T-helper 17 cell (primary cell): ENCODE data around the gene OR52M1. TPM values are rescaled to one million over a fixed set of nuclear protein-coding genes. Genes with fewer than 3 reads are reported as not detected.

Source experiments
- ATAC-seq: fragments of 150-1000 bp; cut with Tn5 transposase; 2 replicates; pipeline ENCODE4 v1.10.0; 2021; ENCODE audit warnings: mild to moderate bottlenecking, moderate library complexity
- DNase-seq, 3 donors: peaks; one replicate each; pipeline versions ENCODE4 v3.0.0 to v3.0.0-alpha.2; 2020 to 2021
- H3K9me3 ChIP-seq: one replicate; pipeline ENCODE4 v1.7.0; 2013; ENCODE audit warnings: low read length, mild to moderate bottlenecking; ENCODE audit not compliant: control insufficient read depth, poor library complexity, severe bottlenecking
- H3K27ac Mint-ChIP-seq: one replicate; pipeline ENCODE4 v1.8.0; 2022; ENCODE audit warnings: mild to moderate bottlenecking, moderate library complexity, mixed read lengths
- H3K27me3 Mint-ChIP-seq: one replicate; pipeline ENCODE4 v1.8.0; 2022; ENCODE audit warnings: mixed read lengths
- H3K36me3 Mint-ChIP-seq: one replicate; pipeline ENCODE4 v1.8.0; 2022; ENCODE audit warnings: low read depth, mixed read lengths
- H3K4me1 Mint-ChIP-seq: one replicate; pipeline ENCODE4 v1.8.0; 2022; ENCODE audit warnings: mild to moderate bottlenecking, mixed read lengths
- H3K4me3 Mint-ChIP-seq: one replicate; pipeline ENCODE4 v1.8.0; 2022; ENCODE audit warnings: mild to moderate bottlenecking, moderate library complexity, mixed read lengths
- total RNA-seq, 4 donors: library from RNA in 2 of 4; stranded (reverse) in 2 of 4; gene quantifications; one replicate each; pipeline ENCODE4 v1.2.3 and lab custom pipeline; 2022 to 2026

Gene OR52M1
- total RNA-seq, 2 donors from 2014 or later = not detected

DNA sequence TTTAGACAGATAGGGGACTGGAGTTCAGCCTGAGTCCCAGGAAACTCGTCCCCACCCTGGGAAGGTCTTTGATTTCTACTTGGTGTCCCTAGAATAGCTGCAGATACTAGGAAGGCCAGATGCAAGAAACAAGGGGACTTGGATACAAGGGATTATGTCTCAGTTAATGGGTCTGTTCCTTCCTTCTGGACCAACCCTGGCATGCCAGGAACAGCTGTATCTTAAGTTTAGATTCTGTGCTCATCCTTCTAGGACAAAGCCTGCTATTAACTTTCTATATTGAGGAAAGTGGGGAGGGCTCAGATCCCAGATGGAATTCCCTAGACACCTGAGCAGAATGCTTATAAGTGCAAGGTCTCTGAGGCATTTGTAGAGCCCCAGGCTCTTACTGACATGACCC, 3.9 kb upstream of the OR52M1 start:
- DNase-seq (no peak), ATAC-seq (no peak)
- H3K36me3 Mint-ChIP-seq = no peaks in the 10 kb centered on the region
- no peaks in the 10 kb centered on the region for H3K4me1 Mint-ChIP-seq
- no peaks in the 10 kb centered on the region for H3K9me3 ChIP-seq
- no peak overlapping the region for H3K27ac Mint-ChIP-seq
- peaks cover 29% of the 10 kb centered on the region for H3K27me3 Mint-ChIP-seq
- H3K4me3 Mint-ChIP-seq = no peak overlapping the region

GRCh38 chr11:4543561-4543960, 1.4 kb upstream of the OR52M1 start:
- Mint-ChIP-seq H3K27ac (no peak overlapping the region), H3K36me3 (no peaks in the 10 kb centered on the region), H3K4me1 (no peaks in the 10 kb centered on the region), H3K4me3 (no peak overlapping the region), H3K27me3 (peaks cover 41% of the 10 kb centered on the region)
- no peak for DNase-seq
- no peaks in the 10 kb centered on the region for H3K9me3 ChIP-seq
- ATAC-seq = no peak

- no peaks in the 10 kb centered on the region for H3K9me3 ChIP-seq
- peaks cover 33% of the 10 kb centered on the region for H3K27me3 Mint-ChIP-seq
- no peaks in the 10 kb centered on the region for H3K36me3 Mint-ChIP-seq
- DNase-seq = no peak
- no peak overlapping the region for H3K27ac Mint-ChIP-seq
- H3K4me1 Mint-ChIP-seq = no peaks in the 10 kb centered on the region
- no peak overlapping the region for H3K4me3 Mint-ChIP-seq
- ATAC-seq = no peak
These were observed 1.9 kb downstream of the OR52M1 start for GRCh38 chr11:4546878-4547277.

DNA sequence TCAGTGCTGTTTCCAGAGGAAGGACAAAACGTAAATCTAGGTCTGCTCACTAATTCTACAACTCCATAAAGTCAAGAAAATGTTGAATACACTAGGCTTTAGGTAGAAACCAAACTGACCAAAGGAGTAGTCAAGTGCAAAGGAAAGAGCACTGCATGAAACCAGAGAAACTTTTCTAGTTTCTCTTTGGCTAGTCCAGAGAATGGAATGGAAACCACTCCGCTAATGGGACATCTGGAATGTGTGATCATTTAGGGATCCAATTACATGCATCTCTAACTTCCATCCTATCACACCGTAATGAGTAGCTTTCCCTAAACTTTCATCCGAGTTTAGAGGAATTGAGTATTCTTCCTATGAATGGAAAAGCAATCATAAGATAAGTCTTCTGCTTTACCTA, 2.4 kb downstream of the OR52M1 start:
- H3K9me3 ChIP-seq = no peaks in the 10 kb centered on the region
- H3K36me3 Mint-ChIP-seq = no peaks in the 10 kb centered on the region
- no peak for ATAC-seq
- H3K4me1 Mint-ChIP-seq = no peaks in the 10 kb centered on the region
- no peak overlapping the region for H3K27ac Mint-ChIP-seq
- no peak for DNase-seq
- H3K4me3 Mint-ChIP-seq = no peak overlapping the region
- peaks cover 30% of the 10 kb centered on the region for H3K27me3 Mint-ChIP-seq

DNA sequence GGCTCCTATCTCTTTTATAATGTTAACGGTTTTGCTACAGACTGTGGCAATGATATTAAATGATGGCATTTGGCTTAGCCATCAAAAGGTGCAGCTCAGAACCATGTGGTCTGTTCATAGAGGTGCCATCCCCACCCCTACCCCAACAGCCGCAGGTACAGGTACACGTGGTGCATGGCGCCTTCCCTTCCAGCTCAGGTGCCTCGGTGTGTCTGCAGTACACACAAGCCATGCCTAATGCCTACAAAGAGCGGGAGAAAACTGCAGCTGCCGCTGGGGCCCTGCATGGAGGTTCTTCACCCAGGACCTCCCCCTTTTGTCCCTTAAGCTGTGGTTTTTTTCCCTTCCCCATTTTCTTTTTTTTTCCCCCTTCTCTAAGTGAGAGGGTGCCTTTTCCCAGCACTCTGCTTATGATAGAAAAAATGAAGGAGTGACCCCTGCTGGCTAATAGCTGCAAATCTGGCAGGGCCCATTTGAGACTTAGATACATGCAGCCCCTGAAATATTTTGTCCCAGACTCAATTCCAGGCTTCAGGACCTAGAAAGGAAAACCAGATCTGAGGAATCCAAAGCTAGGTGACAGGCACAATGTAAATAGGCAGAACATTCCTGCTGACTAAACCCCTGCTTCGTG, 6.5 kb downstream of the OR52M1 start:
- H3K27me3 Mint-ChIP-seq = peaks cover 44% of the 10 kb centered on the region
- ATAC-seq (no peak), DNase-seq (no peak)

DNA sequence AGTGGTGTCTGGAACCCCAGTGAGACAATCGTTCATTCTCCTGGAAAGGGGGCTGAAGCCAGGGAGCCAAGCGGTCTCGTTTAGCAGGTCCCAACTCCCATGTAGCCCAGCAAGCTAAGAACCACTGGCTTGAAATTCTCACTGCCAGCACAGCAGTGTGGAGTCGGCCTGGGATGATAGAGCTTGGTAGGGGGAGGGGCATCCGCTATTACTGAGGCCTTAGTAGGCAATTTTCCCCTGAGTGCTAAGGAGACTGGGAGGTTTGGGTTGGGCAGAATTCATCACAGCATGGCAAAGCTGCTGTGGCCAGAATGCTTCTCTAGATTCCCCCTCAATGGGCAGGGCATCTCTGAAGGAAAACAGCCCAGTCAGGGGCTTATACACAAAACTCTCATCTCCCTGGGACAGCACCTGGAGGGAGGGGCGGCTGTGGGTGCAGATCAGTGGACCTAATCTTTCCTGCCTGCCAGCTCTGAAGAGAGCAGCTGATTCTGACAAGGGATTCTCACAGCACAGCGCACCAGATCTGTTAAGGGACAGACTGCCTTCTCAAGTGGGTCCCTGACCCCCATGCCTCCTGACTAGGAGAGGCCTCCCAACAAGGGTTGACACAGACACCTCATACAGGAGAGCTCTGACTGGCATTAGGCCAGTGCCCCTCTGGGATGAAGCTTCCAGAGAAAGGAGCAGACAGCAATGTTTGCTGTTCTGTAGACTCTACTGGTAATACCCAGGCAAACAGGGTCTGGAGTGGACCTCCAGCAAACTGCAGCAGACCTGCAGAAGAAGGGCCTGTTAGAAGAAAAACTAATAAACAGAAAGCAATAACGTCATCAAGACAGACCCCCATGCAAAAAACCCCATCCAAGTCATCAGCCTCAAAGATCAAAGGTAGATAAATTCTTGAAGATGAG, 14.8 kb downstream of the OR52M1 start:
- ATAC-seq = no peak
- H3K36me3 Mint-ChIP-seq = no peaks in the 10 kb centered on the region
- no peak overlapping the region for H3K27ac Mint-ChIP-seq
- no peak overlapping the region for H3K4me3 Mint-ChIP-seq
- H3K4me1 Mint-ChIP-seq = no peaks in the 10 kb centered on the region
- H3K27me3 Mint-ChIP-seq = peaks cover 37% of the 10 kb centered on the region
- no peak for DNase-seq
- no peaks in the 10 kb centered on the region for H3K9me3 ChIP-seq

More for the DNA sequence above, 6.5 kb downstream of the OR52M1 start:
- Mint-ChIP-seq H3K4me3 (no peak overlapping the region), H3K4me1 (peaks cover 2% of the 10 kb centered on the region), H3K27ac (no peak overlapping the region), H3K36me3 (peaks cover 5% of the 10 kb centered on the region)
- H3K9me3 ChIP-seq = no peaks in the 10 kb centered on the region

GRCh38 chr11:4560467-4560866, 15.5 kb downstream of the OR52M1 start:
- H3K9me3 ChIP-seq = no peaks in the 10 kb centered on the region
- no peak overlapping the region for H3K4me3 Mint-ChIP-seq
- DNase-seq = no peak
- H3K27ac Mint-ChIP-seq = no peak overlapping the region
- ATAC-seq = no peak
- H3K4me1 Mint-ChIP-seq = no peaks in the 10 kb centered on the region
- peaks cover 37% of the 10 kb centered on the region for H3K27me3 Mint-ChIP-seq
- no peaks in the 10 kb centered on the region for H3K36me3 Mint-ChIP-seq

GRCh38 chr11:4565371-4565770, 20.4 kb downstream of the OR52M1 start:
- H3K4me3 Mint-ChIP-seq = no peak overlapping the region
- H3K27me3 Mint-ChIP-seq = peaks cover 19% of the 10 kb centered on the region
- ATAC-seq (no peak), DNase-seq (no peak)
- no peaks in the 10 kb centered on the region for H3K4me1 Mint-ChIP-seq
- no peaks in the 10 kb centered on the region for H3K36me3 Mint-ChIP-seq
- no peaks in the 10 kb centered on the region for H3K9me3 ChIP-seq
- no peak overlapping the region for H3K27ac Mint-ChIP-seq

DNA sequence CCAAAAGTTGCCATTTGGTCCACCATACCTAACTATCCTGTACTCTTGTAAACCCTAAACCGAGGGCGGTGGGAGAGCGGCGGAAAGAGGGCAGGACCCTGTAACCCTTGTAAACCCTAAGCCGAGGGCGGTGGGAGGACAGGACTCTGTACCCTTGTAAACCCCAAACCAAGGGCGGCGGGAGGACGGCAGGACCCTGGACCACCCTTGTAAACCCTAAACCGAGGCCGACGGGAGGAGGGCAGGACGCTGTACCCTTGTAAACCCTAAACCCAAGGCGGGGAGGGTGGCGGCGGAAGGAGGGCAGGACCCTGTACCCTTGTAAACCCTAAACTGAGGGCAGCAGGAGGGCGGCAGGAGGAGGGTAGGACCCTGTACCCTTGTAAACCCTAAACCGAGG, 24.1 kb downstream of the OR52M1 start:
- Mint-ChIP-seq H3K27ac (no peak overlapping the region), H3K4me3 (no peak overlapping the region), H3K36me3 (peaks cover 2% of the 10 kb centered on the region), H3K4me1 (peaks cover 2% of the 10 kb centered on the region), H3K27me3 (peaks cover 9% of the 10 kb centered on the region)
- no peak for ATAC-seq
- peak in 1 of 3 donors; percentile 11 for DNase-seq
- no peaks in the 10 kb centered on the region for H3K9me3 ChIP-seq

DNA sequence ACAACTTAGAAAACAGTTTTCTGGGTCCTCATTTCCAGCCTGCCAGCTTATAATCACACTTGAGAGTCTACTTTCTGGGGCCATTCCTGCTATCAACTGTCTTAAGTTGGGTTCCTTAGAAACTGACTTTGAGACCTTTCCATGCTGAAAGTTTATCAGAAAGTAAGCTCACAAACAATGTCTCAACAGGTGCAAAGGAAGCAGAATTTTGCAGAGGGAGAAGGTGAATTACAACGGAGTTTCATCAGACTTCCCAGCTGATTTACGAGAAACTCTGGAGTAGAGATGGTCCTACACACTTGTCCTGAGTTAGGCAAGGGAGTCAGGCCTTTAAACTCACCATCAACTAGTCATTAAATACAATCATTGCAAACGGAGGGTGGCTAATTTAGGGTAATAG, 31.9 kb downstream of the OR52M1 start:
- DNase-seq (no peak), ATAC-seq (no peak)
- no peaks in the 10 kb centered on the region for H3K9me3 ChIP-seq
- H3K27me3 Mint-ChIP-seq = peaks cover 49% of the 10 kb centered on the region
- no peak overlapping the region for H3K4me3 Mint-ChIP-seq
- H3K27ac Mint-ChIP-seq = no peak overlapping the region
- H3K36me3 Mint-ChIP-seq = peaks cover 2% of the 10 kb centered on the region
- peaks cover 5% of the 10 kb centered on the region for H3K4me1 Mint-ChIP-seq

GRCh38 chr11:4577761-4578160, 32.8 kb downstream of the OR52M1 start:
- H3K36me3 Mint-ChIP-seq = peaks cover 1% of the 10 kb centered on the region

GRCh38 chr11:4578624-4579023, 33.6 kb downstream of the OR52M1 start:
- ATAC-seq = no peak
- H3K27ac Mint-ChIP-seq = no peak overlapping the region
- no peaks in the 10 kb centered on the region for H3K9me3 ChIP-seq
- H3K4me3 Mint-ChIP-seq = no peak overlapping the region
- H3K27me3 Mint-ChIP-seq = peaks cover 60% of the 10 kb centered on the region
- H3K36me3 Mint-ChIP-seq = peaks cover 2% of the 10 kb centered on the region
- H3K4me1 Mint-ChIP-seq = peaks cover 3% of the 10 kb centered on the region
- DNase-seq = no peak

More at GRCh38 chr11:4577761-4578160, 32.8 kb downstream of the OR52M1 start:
- peaks cover 52% of the 10 kb centered on the region for H3K27me3 Mint-ChIP-seq
- DNase-seq = no peak
- no peak for ATAC-seq
- peaks cover 3% of the 10 kb centered on the region for H3K4me1 Mint-ChIP-seq
- H3K9me3 ChIP-seq = no peaks in the 10 kb centered on the region
- H3K4me3 Mint-ChIP-seq = no peak overlapping the region
- no peak overlapping the region for H3K27ac Mint-ChIP-seq

DNA sequence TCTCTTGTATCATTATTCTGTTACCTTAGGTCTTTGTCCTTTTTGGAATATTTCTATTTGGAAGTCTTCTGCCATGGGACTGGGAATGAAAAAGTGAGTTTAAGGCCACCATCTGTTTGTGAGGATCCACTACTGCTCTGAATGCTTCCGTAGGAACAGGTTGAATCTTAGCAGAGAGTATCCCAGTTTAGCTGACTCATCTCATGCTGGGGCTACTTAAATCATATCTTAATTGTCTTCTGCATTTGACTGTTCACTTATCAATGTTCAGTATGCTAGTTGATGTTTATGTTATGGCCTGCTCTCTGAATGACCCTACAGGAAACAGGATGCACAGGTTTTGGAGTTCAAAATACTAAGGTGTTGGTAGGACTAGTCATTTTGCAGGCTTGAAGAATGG, 35.1 kb downstream of the OR52M1 start:
- no peak overlapping the region for H3K4me3 Mint-ChIP-seq
- DNase-seq = no peak
- H3K4me1 Mint-ChIP-seq = peaks cover 3% of the 10 kb centered on the region
- H3K27ac Mint-ChIP-seq = no peak overlapping the region
- no peak for ATAC-seq
- H3K9me3 ChIP-seq = no peaks in the 10 kb centered on the region
- H3K27me3 Mint-ChIP-seq = peaks cover 68% of the 10 kb centered on the region
- H3K36me3 Mint-ChIP-seq = peaks cover 5% of the 10 kb centered on the region
